Spleen (tissue), 11 donors: ENCODE results near the gene SLC4A4. TPM values are rescaled to one million over a fixed set of nuclear protein-coding genes. Genes with fewer than 3 reads are reported as not detected.
A peak's percentile ranks its signal among the peaks of the same experiment; 100 is the strongest.

Source experiments
- DNase-seq: peaks from one replicate; pipeline ENCODE4 v3.0.0-alpha.2; 2020
- H3K27ac ChIP-seq, 8 donors: fragments of 200-600 bp; sonication (generic) in 7 of 8; 1 replicate in 4 of 8; 2 replicates in 4 of 8; pipeline versions ENCODE4 v1.5.0 to v1.8.0; 2016 to 2021; ENCODE audit warnings: inconsistent platforms in 4 of 8, mild to moderate bottlenecking in 4 of 8, moderate library complexity in 1 of 8
- H3K27me3 ChIP-seq, 7 donors: fragments of 200-600 bp; sonication (generic) in 6 of 7; replicated peaks in 1 of 7; 1 replicate in 4 of 7; 2 replicates in 3 of 7; pipeline versions ENCODE4 v1.5.0 to v1.8.0; 2016 to 2021; ENCODE audit warnings: inconsistent platforms in 3 of 7, mild to moderate bottlenecking in 1 of 7
- H3K36me3 ChIP-seq, 6 donors: fragments of 200-600 bp; sonication (generic) in 5 of 6; 1 replicate in 4 of 6; 2 replicates in 2 of 6; pipeline versions ENCODE4 v1.5.0 to v1.8.0; 2016 to 2021; ENCODE audit warnings: inconsistent platforms in 2 of 6
- H3K4me1 ChIP-seq, 6 donors: fragments of 200-600 bp; sonication (generic) in 5 of 6; 1 replicate in 3 of 6; 2 replicates in 3 of 6; pipeline versions ENCODE4 v1.5.0 to v1.8.0; 2016 to 2021; ENCODE audit warnings: inconsistent platforms in 3 of 6
- H3K4me3 ChIP-seq, 8 donors: fragments of 200-600 bp; sonication (generic) in 7 of 8; 1 replicate in 4 of 8; 2 replicates in 4 of 8; pipeline versions ENCODE4 v1.5.0 to v1.8.0; 2016 to 2021; ENCODE audit warnings: inconsistent platforms in 4 of 8, mild to moderate bottlenecking in 4 of 8, moderate library complexity in 2 of 8
- H3K9me3 ChIP-seq, 8 donors: fragments of 200-600 bp; sonication (generic) in 7 of 8; 1 replicate in 4 of 8; 2 replicates in 4 of 8; pipeline versions ENCODE4 v1.5.0 to v1.8.0; 2016 to 2021; ENCODE audit warnings: inconsistent platforms in 4 of 8
- POLR2A ChIP-seq, 3 donors: fragments of 450-650 bp; IDR thresholded peaks; one replicate each; pipeline ENCODE4 v1.5.1; 2017; ENCODE audit warnings: antibody characterized with exemption in 3 of 3, mild to moderate bottlenecking in 1 of 3
- POLR2AphosphoS5 ChIP-seq, 3 donors: sonication (generic); formaldehyde crosslinking; IDR thresholded peaks; one replicate each; pipeline ENCODE4 v1.5.1; 2017; ENCODE audit warnings: antibody characterized with exemption in 3 of 3
- WGBS, 5 donors: extraction: QIAGEN DNeasy Blood & Tissue Kit in 3 of 5; methylation state at CpG; one replicate each; pipeline versions ENCODE4 v1.1.5 to v1.1.7; 2013 to 2018; 5-methylcytosine and 5-hydroxymethylcytosine counted together
- intact Hi-C: fragments of 100-400 bp; cut with DNase I; formaldehyde crosslinking; loops from one replicate; pipeline ENCODE4 v1.15.0; 2023; ENCODE audit warnings: low total_unique reads
- polyA plus RNA-seq, 3 donors: library from polyadenylated mRNA; stranded (reverse); fragments of 200-250 nt; gene quantifications; one replicate each; pipeline ENCODE4 v1.2.1, GENCODE V29; 2013
- total RNA-seq, 7 donors: library from RNA; depleted of rRNA in 3 of 7; stranded (reverse); fragments of >200 nt in 3 of 7; fragmentation: NEBNext Ultra II Directional in 4 of 7; extraction: Animal tissue kit (Norgen Biotek cat#: 25700) in 4 of 7; gene quantifications; one replicate each; pipeline versions ENCODE4 v1.1.0 to v1.2.1, GENCODE V29; 2016 to 2021
- TF ChIP-seq, protein P1 (sequence below), 11 experiments: fragments of 200-600 bp in 7 of 11; fragments of 450-650 bp in 4 of 11; sonication (generic) in 4 of 11; IDR thresholded peaks in 8 of 11; conservative IDR thresholded peaks in 3 of 11; 1 replicate in 7 of 11; 2 replicates in 4 of 11; pipeline versions ENCODE4 v1.4.0 to v1.8.0; 2016 to 2021; ENCODE audit warnings: antibody characterized with exemption in 11 of 11, inconsistent platforms in 4 of 11, mild to moderate bottlenecking in 1 of 11
- donor health status: healthy with polysubstance abuse.
- donor health status: DM: no; HTN: no; CAD: no; lungs with moderate emphysema.
- donor health status: DM: no; HTN: no; CAD: no.
- donor health status: Bipolar disorder and iron deficiency.
- donor health status: healthy.
- donor health status: DM: no; HTN: no; CAD: no.
- donor health status: DM: yes; HTN: yes; CAD: no.

Gene SLC4A4
- total and polyA plus RNA-seq, 10 donors: 0.07 to 3.4 (median 1.4) TPM

DNA sequence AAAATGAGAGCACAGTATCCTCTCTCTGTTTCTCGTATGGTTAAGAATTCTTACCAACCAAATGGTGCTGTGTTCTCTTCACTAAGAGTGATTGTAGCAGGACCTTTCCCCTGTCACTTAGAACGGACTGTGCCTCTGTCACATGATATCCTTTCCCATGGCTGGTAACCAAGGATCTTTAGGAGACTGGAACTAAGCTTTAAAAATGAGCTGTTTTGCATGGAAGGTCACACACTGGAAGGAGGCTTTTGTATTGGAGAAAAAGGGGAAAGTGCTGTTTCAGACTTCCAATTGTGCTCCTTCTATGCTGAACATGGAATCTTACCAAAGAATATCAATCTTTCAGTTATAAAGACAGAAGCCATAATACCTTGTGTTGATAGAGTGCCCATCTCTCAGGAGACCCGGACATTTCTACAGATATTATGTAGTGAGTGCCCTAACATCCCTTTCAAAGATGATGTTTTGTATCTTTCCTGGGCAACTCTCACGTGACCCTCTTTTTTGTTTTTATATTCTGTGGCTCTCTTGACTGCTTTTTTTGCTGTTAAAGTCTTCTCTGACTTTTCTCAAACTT, 148.6 kb downstream of the SLC4A4 start:
- no peaks in the 10 kb centered on the region for H3K9me3 ChIP-seq
- no peaks in the 10 kb centered on the region for H3K36me3 ChIP-seq
- TF ChIP-seq, protein P1, sequence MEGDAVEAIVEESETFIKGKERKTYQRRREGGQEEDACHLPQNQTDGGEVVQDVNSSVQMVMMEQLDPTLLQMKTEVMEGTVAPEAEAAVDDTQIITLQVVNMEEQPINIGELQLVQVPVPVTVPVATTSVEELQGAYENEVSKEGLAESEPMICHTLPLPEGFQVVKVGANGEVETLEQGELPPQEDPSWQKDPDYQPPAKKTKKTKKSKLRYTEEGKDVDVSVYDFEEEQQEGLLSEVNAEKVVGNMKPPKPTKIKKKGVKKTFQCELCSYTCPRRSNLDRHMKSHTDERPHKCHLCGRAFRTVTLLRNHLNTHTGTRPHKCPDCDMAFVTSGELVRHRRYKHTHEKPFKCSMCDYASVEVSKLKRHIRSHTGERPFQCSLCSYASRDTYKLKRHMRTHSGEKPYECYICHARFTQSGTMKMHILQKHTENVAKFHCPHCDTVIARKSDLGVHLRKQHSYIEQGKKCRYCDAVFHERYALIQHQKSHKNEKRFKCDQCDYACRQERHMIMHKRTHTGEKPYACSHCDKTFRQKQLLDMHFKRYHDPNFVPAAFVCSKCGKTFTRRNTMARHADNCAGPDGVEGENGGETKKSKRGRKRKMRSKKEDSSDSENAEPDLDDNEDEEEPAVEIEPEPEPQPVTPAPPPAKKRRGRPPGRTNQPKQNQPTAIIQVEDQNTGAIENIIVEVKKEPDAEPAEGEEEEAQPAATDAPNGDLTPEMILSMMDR (IDR thresholded peaks at IDR 0.05 in 8 of 11, conservative IDR thresholded peaks at IDR 0.05 in 3 of 11): no peak
- TF ChIP-seq POLR2A (IDR thresholded peaks at IDR 0.05) (no peak), POLR2AphosphoS5 (IDR thresholded peaks at IDR 0.05) (no peak)
- intact Hi-C loops: no loop called here
- H3K4me3 ChIP-seq: no peak overlapping the region
- peak overlapping the region in 1 of 8 donors; percentile 11 for H3K27ac ChIP-seq
- H3K4me1 ChIP-seq: no peaks in the 10 kb centered on the region
- DNase-seq: no peak
- 50 to 72% (median 61%) methylated on average over 4 of the region's 4 CpGs for WGBS, 5 donors
- H3K27me3 ChIP-seq: no peaks in the 10 kb centered on the region

DNA sequence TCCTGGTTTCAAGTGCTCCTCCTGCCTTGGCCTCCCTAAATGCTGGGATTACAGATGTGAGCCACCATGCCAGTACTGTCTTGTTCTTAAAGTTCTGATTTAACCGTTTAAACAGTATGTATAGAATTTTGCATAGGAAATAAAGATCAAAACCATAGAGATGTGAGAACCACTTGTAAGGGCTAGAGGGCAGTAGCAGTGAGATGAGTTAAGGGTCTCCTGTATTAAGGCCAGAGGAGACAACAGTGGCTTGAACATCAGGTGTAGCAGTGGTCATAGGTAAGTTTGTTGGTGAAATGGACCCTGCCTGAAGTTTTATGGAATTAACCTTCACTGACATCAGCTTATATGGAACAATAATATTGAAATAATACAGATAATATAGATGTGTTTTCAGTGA, 155.7 kb downstream of the SLC4A4 start:
- 74 to 90% (median 80%) methylated on average over 1 of the region's 1 CpG for WGBS, 5 donors
- Histone ChIP-seq H3K36me3 (no peaks in the 10 kb centered on the region), H3K27ac (no peak overlapping the region), H3K4me3 (no peak overlapping the region), H3K27me3 (no peaks in the 10 kb centered on the region), H3K9me3 (no peaks in the 10 kb centered on the region), H3K4me1 (no peaks in the 10 kb centered on the region)
- no peak for TF ChIP-seq POLR2A (IDR thresholded peaks at IDR 0.05)
- TF ChIP-seq, protein P1 (IDR thresholded peaks at IDR 0.05 in 8 of 11, conservative IDR thresholded peaks at IDR 0.05 in 3 of 11): no peak
- TF ChIP-seq POLR2AphosphoS5 (IDR thresholded peaks at IDR 0.05): no peak
- intact Hi-C loops: no loop called here
- DNase-seq: no peak

DNA sequence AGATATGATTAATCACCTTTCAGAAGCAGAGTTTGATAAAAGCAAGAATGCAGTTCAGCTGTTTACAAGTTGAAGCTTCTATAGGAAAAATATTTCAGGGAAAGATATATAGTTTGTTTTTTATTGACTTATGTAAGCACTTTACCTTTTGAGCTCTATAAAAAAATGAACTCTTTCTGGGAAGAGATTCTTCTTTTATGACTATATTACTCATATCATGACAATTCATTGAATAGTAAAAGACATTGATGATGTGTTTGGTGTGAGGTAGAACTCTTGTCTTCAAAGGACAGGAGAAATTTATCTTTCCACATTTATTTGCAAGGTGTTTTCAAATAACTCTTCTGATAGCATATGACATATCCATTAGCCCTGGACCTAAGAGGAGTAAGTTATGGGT, 156.6 kb downstream of the SLC4A4 start:
- H3K27ac ChIP-seq: no peak overlapping the region
- no peaks in the 10 kb centered on the region for H3K9me3 ChIP-seq
- intact Hi-C loops: no loop called here
- no peaks in the 10 kb centered on the region for H3K36me3 ChIP-seq
- TF ChIP-seq POLR2AphosphoS5 (IDR thresholded peaks at IDR 0.05) (no peak), POLR2A (IDR thresholded peaks at IDR 0.05) (no peak)
- TF ChIP-seq, protein P1 (IDR thresholded peaks at IDR 0.05 in 8 of 11, conservative IDR thresholded peaks at IDR 0.05 in 3 of 11): no peak
- no peaks in the 10 kb centered on the region for H3K27me3 ChIP-seq
- DNase-seq: no peak
- H3K4me3 ChIP-seq: no peak overlapping the region
- H3K4me1 ChIP-seq: no peaks in the 10 kb centered on the region

DNA sequence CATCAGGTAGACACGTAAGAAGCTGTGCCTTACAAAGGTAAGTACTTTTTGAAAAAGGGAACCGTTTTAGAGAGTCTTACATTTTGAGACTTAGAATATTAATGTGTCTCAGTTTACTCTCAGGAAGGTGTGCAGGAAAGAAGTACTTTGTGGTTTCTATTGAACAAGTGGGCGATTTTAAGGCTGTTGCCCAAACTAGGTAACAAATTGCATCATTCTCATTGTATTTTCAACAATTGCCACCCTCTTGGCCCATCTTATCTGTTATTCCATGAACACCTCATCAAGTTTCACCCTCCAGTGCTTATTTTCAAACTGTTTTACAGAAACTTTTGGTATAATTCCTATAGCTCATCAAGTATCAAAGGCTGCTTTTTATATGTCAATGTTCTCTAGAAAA, 158.3 kb downstream of the SLC4A4 start:
- Histone ChIP-seq H3K36me3 (no peaks in the 10 kb centered on the region), H3K4me3 (no peak overlapping the region), H3K27me3 (no peaks in the 10 kb centered on the region), H3K27ac (no peak overlapping the region), H3K4me1 (no peaks in the 10 kb centered on the region), H3K9me3 (no peaks in the 10 kb centered on the region)
- WGBS, 5 donors: 70 to 81% (median 73%) methylated on average over 3 of the region's 3 CpGs
- intact Hi-C loops: no loop called here
- DNase-seq: no peak
- TF ChIP-seq, protein P1 (IDR thresholded peaks at IDR 0.05 in 8 of 11, conservative IDR thresholded peaks at IDR 0.05 in 3 of 11): no peak
- TF ChIP-seq POLR2A (IDR thresholded peaks at IDR 0.05): no peak
- no peak for TF ChIP-seq POLR2AphosphoS5 (IDR thresholded peaks at IDR 0.05)
